ENCODE results near the gene TDRD3.

The TDRD3 gene

GRCh38 chr13:60398379-60398891, 1.4 kb downstream of the TDRD3 start:
- Histone ChIP-seq H3K9me3 (ENCODE audit: insufficient read depth, low read length, severe bottlenecking) (no peaks in the 10 kb centered on the region), H2AFZ (ENCODE audit: low read depth, low read length) (peak overlapping the region; percentile 82), H3K79me2 (ENCODE audit: insufficient read depth, low read length) (peaks cover 59% of the 10 kb centered on the region), H3K27me3 (ENCODE audit: insufficient read depth, low read length, poor library complexity) (no peaks in the 10 kb centered on the region), H3K4me1 (ENCODE audit: insufficient read depth, low read length) (peaks cover 24% of the 10 kb centered on the region), H3K36me3 (ENCODE audit: insufficient read depth, low read length) (peaks cover 2% of the 10 kb centered on the region; the same call in 1 of the 2 replicates), H3K9ac (ENCODE audit: low read depth, low read length) (peak overlapping the region; percentile 90), H3K4me3 (ENCODE audit: low read depth in 1 of 2, low read length in 2 of 2) (peak overlapping the region; percentile 58 to 87; a peak in 3 of 4 replicates), H3K4me2 (ENCODE audit: insufficient read depth, low read length) (peak overlapping the region; percentile 75), H3K27ac (ENCODE audit: low read length) (peak overlapping the region; percentile 71), H4K20me1 (ENCODE audit: insufficient read depth, low read length) (peaks cover 4% of the 10 kb centered on the region; the same call in 1 of the 2 replicates)
- DNase-seq (no peak), ATAC-seq (ENCODE audit: insufficient read depth, low read depth) (no peak)
- TF ChIP-seq CTCF (IDR thresholded peaks at IDR 0.05; ENCODE audit: borderline replicate concordance, extremely low read depth, low read length, poor library complexity, severe bottlenecking) (no peak), EZH2 (IDR thresholded peaks at IDR 0.05; ENCODE audit: borderline replicate concordance, low read depth, low read length, severe bottlenecking) (no peak)

GRCh38 chr13:60398907-60399589, 2.0 kb downstream of the TDRD3 start:
- Histone ChIP-seq H3K4me1 (ENCODE audit: insufficient read depth, low read length) (peaks cover 24% of the 10 kb centered on the region), H3K27me3 (ENCODE audit: insufficient read depth, low read length, poor library complexity) (no peaks in the 10 kb centered on the region), H3K79me2 (ENCODE audit: insufficient read depth, low read length) (peaks cover 65% of the 10 kb centered on the region), H3K4me3 (ENCODE audit: low read depth in 1 of 2, low read length in 2 of 2) (peak overlapping the region in 1 of 2 experiments; percentile 87; a peak in 1 of 4 replicates), H3K36me3 (ENCODE audit: insufficient read depth, low read length) (peaks cover 3% of the 10 kb centered on the region; the same call in 1 of the 2 replicates), H3K27ac (ENCODE audit: low read length) (no peak overlapping the region), H3K9me3 (ENCODE audit: insufficient read depth, low read length, severe bottlenecking) (no peaks in the 10 kb centered on the region), H4K20me1 (ENCODE audit: insufficient read depth, low read length) (peaks cover 4% of the 10 kb centered on the region; the same call in 1 of the 2 replicates), H3K9ac (ENCODE audit: low read depth, low read length) (peak overlapping the region; percentile 90), H3K4me2 (ENCODE audit: insufficient read depth, low read length) (peak overlapping the region; percentile 75), H2AFZ (ENCODE audit: low read depth, low read length) (no peak overlapping the region)
- ATAC-seq (ENCODE audit: insufficient read depth, low read depth) (no peak), DNase-seq (no peak)
- TF ChIP-seq CTCF (IDR thresholded peaks at IDR 0.05; ENCODE audit: borderline replicate concordance, extremely low read depth, low read length, poor library complexity, severe bottlenecking) (no peak), EZH2 (IDR thresholded peaks at IDR 0.05; ENCODE audit: borderline replicate concordance, low read depth, low read length, severe bottlenecking) (no peak)

GRCh38 chr13:60402022-60402421, 5.0 kb downstream of the TDRD3 start:
- no peak overlapping the region for H2AFZ ChIP-seq (ENCODE audit: low read depth, low read length)
- H3K27ac ChIP-seq (ENCODE audit: low read length): no peak overlapping the region
- peaks cover 88% of the 10 kb centered on the region for H3K79me2 ChIP-seq (ENCODE audit: insufficient read depth, low read length)
- no peak for TF ChIP-seq EZH2 (IDR thresholded peaks at IDR 0.05; ENCODE audit: borderline replicate concordance, low read depth, low read length, severe bottlenecking)
- TF ChIP-seq CTCF (IDR thresholded peaks at IDR 0.05; ENCODE audit: borderline replicate concordance, extremely low read depth, low read length, poor library complexity, severe bottlenecking): no peak
- peaks cover 1% of the 10 kb centered on the region for H3K9me3 ChIP-seq (ENCODE audit: insufficient read depth, low read length, severe bottlenecking)
- no peaks in the 10 kb centered on the region for H3K27me3 ChIP-seq (ENCODE audit: insufficient read depth, low read length, poor library complexity)
- peaks cover 18% of the 10 kb centered on the region for H3K4me1 ChIP-seq (ENCODE audit: insufficient read depth, low read length)
- ATAC-seq (ENCODE audit: insufficient read depth, low read depth) (no peak), DNase-seq (no peak)
- H4K20me1 ChIP-seq (ENCODE audit: insufficient read depth, low read length): peaks cover 4% of the 10 kb centered on the region; the same call in 1 of the 2 replicates
- H3K4me3 ChIP-seq (ENCODE audit: low read depth in 1 of 2, low read length in 2 of 2): no peak overlapping the region
- no peak overlapping the region for H3K4me2 ChIP-seq (ENCODE audit: insufficient read depth, low read length)
- H3K9ac ChIP-seq (ENCODE audit: low read depth, low read length): no peak overlapping the region
- peaks cover 3% of the 10 kb centered on the region; the same call in 1 of the 2 replicates for H3K36me3 ChIP-seq (ENCODE audit: insufficient read depth, low read length)

Measured in DND-41 (cell line).